NCI-H1417 (cell line): ENCODE results near the gene PFKL.
"Not testable (repeated sequence)": the region's sequence is repeated elsewhere in the genome, so short reads cannot be mapped to it uniquely, and the experiment has no call there.

ENCODE experiments used
- DNase-seq, 3 experiments: peaks; one replicate each; lab custom pipeline; 2025; lab: John Stamatoyannopoulos, UW

The PFKL gene

DNA sequence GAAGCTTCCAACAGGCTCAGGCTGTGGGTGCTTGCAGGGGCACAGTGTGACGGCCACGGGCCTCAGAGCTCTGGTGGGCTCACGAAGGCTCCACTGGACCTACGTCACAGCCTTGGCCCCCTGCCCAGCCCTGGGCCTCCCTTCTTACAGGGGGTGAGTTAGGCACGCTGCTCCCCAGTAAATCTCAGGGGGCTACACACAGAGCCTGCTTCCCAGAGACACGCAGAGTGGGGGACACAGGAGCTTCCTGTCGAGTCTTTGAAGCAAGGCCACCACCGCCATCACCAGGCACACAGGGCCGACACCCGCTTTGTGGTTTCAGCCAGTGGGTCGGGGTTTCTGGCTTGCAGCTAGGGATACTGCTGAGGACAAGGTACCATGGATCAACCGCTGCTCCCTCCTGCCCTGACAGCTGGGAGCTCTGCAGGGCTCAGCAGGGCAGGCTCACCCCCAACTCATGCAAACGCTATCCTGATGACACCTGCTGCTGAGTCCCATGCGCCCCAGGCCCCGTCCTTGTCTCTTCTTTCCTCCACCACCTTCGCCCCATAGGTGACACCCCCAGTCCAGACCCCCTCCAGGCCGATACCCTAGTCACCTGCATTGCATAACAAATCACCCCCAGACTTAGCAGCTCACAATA, 44.8 kb downstream of the PFKL start:
- no peak for DNase-seq

DNA sequence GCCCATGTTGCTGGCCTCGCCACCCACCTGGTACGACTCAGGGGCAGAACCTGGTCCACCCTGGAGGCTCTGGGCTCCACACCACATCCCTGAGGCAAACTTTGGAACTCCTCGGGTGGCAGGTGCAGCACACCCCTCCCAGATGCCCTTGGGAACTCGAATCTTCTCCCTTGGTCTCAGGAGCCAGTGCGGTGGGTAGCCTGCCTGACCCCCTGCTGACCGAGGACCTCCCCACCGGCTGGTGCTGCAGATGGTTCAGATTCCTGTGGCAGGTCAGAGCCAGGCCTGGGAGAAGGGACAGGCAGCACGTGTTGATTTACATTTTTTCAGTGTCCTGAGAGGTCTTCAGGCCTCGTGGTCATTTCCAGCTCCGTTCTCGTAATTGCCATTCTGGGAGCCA, 45.6 kb downstream of the PFKL start:
- DNase-seq: no peak

DNA sequence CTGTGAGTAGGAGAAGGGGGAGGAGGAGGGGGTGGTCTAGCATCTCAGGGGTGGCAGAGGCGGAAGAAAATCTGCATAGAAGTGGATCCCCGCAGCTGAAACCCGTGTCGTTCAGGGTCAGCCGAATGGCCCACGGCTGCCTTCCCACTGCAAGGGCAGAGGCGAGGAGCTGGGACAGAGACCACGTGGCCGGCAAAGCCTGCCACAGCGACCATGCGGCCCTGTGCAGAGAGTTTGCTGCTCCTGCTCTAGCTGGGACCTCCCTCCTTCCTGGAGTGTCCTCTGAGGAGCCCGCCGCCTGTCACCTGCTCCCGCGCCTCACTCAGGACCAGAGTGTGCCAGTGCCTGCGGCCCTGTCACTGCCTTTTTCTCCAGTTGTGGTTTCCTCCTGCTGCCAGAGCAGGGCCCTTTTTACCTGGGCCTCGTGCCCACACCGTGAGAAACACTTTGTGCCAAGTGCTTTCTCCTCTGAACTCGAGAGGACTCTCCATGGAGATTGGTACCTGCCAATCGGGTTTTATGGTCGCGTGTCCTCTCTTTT, 48.1 kb downstream of the PFKL start:
- peak in 2 of 3 experiments; percentile 15 to 89 for DNase-seq

DNA sequence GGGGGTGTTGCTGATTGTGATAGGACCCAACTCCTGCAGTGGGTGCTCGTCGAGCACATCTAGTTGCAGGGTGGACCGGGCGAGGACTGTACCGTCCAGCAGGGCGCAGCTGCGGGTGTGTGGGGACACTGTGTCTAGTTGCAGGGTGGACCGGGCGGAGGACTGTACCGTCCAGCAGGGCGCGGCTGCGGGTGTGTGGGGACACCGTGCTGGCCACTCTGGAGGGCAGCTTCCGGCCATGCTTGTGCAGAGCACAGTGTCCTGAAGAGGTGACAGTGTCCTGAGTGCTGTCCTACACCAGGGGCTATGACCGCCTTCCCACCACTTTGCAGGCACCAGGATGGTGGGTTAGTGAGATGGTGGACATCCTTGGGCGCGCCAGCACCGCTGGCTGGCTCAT, 49.0 kb downstream of the PFKL start:
- DNase-seq: no peak

DNA sequence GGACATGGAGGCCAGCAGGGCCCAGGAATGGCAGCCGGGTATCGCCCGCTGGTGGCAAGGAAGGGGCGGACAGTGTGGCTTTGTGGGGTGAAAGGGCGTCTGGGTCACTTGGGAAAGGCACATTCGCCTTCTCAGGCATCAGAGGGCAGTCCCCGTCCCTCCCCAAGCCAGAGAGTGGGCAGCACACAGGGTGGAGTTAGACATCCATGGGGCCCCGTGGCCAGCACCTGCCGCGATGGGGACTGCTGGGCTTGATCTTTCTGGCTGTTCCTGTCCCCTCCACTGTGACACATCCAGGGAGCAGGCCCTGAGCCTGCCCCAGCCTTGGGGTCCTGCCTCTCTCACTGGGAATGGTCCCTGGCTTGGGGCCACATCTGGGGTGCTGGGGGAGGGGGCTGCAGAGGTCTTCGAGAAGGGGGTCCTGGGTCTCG, 49.6 kb downstream of the PFKL start:
- no peak for DNase-seq

DNA sequence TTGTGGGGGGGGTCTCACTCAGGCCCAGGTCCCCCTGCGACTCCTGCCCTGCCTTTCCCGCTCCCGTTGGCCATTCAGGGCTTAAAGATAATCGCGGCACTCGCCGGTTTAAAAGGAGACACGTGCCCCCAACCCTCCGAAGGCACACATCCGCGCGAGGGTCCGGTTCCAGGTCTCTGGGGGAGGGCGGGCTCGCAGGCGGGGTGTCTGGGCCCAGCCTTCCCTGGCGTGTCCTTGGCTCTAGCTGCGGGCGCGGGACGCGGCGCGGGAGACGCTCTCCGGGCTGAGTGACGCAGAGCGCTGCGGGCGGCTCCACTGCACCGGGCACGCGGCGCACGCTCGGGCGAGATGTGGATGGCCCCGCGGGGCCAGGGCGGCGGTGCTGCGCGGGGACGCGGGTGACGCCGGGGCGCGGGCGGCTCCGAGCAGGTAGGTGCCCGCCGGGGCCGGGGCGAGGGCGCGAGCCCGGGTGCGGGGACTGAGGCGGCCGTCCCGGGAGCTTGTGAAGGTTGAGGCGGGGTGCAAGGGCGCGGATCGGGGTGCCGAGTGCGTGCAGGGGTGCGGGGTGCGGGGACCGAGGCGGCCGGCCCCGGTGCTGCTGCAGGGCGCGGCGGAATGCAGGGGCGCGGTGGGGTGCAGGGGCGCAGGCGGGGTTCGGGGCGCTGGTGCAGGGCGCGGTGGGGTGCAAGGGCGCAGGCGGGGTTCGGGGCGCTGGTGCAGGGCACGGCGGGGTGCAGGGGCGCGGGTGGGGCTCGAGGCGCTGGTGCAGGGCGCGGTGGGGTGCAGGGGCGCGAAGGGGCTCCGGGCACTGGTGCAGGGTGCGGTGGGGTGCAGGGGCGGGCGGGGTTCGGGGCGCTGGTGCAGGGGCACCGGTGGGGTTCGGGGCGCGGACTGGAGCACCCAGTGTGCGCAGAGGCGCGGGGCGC, 50.3 kb downstream of the PFKL start:
- no peak for DNase-seq

DNA sequence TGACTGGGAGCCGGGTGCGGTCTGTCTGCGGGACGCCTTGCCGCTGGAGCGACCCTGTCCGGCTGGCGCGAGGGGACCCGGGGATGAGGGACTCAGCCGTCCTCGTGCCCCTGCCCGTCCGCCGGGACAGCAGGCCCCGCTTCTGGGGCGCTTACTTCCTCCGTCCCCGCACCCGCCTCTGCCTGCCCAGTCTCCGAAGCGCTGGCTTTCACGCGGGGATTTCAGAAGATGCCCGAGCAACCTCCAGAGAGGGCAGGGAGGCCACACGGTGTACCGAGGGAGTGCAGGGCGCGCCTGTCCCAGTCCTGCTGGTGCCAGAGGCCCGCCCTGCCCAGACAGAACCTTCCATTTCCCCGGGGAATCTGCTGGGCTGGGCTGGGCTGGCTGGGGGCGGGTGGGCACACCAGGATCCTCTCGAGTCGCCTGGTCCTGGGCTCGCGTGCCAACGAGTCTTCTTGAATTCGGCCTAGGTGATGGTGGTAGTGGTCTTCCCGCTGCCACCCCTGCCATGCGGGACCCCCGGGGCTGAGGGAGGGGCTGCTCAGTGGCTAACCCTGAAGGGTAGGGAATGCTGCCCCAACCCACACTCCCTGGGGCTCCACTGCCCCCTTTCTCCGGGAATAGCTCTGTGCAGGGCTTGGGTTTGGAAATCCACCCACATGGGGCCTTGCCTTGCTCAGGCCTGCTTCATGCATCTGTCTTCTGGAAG, 51.1 kb downstream of the PFKL start:
- no peak for DNase-seq

DNA sequence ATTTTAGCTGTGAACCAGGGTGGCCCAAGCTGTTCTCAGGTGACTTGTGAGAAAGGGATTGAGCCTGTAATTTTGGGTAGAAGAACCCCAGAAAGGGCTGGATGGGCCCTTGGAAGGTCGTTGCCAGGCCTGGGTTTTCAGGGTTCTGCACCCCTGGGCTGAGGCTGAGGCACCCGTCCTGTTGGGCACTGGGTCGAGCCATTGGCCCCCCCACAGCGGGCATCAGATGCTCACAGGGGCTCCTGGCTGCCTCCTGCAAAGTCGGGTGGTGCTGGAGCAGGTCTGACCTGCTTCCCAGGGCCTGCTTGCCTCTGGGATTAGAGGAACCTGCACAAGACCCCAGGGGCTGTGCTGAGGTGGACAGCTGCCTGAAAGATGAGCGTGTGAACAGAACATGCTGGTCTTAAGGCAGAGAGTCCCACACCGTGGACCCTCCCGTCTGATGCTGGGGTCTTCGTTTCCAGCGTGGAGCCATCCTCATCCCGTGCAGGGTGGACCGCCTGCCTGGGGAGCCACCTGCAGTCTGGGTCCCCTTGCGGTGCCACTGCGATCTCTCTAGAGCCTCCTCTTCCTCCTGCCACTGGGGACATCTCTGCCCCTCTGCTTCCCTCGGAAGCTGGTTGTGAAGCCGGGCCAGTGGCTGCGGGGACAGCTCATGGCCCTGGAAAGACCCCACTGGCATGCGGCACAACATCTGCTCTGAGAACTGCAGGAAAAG, 51.8 kb downstream of the PFKL start:
- DNase-seq: no peak

DNA sequence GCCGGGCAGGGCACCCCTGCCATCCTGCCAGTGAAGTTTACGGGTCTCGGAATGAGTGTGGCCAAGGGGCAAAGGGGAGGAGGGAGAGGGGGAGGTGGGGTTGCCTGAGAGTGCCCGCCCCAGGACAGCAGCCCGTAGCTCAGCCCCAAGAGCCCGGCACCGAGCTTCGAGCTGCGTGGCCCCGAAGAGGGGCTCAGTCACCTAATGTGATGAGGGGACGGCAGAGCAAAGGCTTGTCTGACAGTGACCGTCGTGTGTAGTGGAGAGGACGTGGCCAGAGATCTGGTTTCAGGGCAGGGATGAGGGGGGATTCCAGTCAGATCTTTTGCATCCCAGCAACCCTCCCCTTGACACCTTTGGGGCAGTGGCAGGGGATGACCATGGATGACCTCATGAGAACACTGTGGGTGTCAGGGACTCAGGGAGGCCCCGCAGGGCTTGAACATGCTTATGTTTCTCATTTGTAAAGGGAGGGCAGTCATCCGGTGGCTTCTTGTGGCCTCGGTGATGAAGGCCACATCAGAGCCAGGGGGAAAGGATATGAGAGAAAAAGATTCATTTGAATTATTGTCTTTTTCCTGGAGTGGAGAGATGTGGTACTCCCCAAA, 52.5 kb downstream of the PFKL start:
- DNase-seq: no peak

DNA sequence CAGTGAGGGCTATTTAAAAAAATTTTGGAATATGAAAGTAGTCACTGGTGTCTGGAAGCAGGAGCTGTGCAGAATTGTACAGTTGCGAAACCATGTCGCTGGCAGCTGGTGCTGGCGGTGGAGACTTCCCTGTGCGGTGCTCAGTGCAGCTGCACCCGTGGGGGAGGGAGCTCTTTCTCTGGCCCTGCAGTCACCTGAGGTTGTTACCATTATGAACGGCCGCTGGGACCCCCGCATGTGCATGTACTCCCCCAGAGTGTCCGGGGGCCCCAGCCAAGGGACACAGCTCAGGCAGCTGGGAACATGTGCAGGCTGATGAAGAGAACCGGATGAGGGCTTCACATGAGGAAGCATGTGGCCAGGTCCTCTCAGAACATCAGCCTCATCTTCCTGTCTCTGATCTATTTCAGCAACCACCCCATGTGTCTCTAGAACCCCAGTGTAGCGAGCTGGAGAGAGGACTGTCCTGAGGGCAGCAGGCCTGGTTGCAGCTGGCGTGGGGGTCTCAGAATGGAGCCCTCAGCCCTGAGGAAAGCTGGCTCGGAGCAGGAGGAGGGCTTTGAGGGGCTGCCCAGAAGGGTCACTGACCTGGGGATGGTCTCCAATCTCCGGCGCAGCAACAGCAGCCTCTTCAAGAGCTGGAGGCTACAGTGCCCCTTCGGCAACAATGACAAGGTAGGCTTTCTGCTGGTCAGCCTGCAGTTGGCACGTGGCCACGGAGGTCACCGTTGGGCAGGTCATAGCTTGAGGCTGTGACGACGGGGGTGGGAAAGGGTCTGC, 53.5 kb downstream of the PFKL start, which contains the start of gene TRPM2:
TRPM2 (plus strand) TSS at position 431 of the 780 bp plus-strand sequence; CDS start at position 511, 80 bp downstream.
- no peak for DNase-seq

DNA sequence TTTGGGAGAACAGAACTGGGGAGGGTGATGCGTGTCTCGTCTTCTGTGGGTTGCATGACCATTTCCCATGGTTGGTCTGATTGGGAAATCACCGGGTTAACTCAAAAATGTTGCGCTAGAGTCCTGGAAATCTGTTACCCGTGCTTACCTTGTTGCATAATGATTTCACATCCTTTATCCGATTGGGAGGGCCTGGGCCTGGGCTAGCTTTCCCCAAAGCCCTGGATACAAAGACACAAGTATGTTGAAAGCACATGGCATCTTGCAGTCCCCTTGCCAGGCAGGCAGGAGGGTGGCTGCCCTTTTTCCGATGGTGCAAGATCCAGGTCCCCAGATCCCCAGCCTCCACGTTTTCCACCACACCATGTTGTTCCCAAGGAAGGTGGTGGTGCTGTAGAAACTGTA, 54.1 kb downstream of the PFKL start:
- DNase-seq: no peak

DNA sequence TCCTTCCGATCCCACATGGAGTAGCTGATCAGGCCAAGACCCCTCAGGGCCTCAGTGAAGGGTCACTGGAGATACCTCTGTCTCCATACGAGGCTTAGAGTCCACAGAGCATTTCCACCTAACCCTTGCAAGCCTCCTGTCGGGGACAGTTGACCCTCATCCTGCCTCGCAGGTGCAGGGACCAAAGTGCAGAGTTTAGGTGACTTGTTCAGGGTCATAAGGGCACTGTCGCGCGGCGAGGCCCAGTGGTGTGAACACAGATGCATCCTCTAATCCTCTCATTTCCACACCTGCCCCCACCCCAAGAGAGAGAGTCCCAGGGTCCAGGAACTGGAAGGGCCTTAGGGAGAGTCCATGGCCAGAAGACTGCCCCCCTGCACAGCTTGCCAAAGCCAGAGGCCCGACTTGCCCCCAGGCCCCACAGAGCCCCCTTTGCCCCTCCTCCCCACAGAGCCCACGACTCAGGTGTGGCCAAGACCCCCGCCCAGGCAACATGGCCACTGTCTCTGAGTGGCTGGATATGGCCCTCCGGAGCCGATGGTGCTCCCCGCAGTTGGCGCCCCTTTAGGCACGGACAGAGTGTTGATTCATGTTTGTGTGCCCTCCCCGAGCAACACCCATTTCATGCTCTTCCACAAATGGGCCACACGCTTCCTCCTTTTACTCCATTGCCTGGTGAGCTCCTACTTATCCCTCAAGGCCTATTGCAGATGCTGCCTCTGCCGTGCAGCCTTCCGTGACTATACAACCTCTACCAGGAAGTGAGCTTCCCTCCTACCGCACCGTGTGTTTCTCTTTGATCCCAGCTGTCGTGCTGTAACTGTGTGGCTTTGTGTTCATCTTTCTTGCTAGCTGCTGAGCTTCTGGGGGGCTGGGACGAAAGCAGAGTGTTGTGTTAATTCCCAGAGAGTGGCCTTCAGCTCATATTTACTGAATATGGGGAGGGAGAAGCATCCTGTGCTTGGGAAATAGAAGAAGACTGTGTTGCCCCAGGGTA, 55.2 kb downstream of the PFKL start:
- DNase-seq: no peak

DNA sequence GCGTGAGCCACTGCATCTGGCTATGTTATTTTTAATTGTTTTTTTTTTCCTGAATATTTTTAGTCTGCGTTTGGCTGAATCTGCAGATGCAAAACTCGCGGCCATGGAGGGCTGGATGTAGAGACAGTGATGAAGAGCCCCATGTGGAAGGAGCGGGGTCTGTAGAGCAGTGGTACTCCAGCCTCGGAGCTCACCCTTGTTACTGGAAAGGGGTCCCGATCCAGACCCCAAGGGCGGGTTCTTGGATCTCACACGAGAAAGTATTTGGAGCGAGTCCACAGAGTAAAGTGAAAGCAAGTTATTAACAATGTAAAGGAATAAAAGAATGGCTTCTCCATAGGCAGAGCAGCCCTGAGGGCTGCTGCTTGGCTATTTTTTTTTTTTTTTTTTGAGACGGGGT, 56.3 kb downstream of the PFKL start:
- DNase-seq: no peak

DNA sequence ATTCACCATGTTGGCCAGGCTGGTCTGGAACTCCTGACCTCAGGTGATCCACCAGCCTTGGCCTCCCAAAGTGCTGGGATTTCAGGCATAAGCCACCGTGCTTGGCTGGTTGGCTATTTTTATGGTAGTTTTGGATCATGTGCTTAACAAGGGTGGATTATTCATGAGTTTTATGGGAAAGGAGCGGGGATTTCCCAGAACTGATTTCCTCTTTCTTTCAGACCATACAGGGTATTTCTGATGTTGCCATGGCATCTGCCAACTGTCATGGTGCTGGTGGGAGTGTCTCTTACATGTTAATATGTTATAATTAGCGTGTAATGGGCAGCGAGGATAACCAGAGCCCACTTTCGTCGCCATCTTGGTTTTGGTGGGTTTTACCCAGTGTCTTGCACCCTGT, 56.8 kb downstream of the PFKL start:
- no peak for DNase-seq

DNA sequence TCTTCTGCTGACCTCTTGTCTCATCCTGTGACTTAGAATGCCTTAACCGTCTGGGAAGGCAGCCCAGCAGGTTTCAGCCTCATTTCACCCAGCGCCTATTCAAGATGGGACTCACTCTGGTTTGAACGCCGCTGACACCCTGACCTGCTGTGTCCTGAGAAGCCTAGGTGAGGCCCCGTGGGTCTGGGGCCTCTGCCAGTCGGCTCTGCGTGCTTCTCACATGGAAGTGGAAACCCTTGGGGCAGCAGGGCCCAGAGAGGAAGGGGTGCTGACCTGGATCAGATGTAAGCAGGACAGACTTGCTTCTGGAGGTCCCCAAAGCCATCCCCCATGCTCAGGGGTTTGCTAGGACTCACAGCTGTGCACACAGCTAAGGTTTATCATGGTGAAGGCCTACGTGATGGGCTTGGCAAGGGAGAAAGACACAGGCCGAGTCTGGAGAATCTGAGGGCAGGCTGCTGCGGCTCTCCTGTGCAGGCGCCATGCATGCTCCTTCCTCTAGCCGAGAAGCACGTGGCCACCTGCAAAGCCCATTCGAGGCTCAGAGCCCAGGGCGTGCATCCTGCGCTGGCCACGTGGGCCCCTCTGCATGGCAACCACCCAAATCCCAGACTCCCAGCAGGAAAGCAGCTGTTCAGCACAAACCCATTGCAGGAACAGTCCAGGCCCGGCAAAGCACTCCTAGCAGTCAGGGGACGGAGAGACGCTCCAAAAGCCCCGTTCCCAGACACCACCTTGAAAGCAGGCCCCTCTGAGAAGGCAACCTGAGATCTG, 57.4 kb downstream of the PFKL start:
- DNase-seq: no peak

DNA sequence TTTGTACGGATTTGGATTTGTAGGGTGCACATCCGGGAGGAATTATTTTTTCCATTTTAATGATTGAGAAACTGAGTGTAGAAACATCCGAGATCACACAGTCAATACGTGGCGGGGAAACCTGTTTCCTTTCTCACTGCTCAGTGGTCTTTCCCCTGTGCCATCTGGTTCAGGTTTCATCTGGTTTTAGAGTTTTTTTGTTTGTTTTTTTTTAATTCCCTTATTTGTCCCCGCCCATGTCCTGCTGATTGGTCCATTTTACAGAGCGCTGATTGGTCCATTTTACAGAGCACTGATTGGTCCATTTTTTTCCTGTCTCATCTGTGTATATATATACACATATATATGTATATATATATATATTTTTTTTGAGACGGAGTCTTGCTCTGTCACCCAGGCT, 59.5 kb downstream of the PFKL start:
- no peak for DNase-seq

DNA sequence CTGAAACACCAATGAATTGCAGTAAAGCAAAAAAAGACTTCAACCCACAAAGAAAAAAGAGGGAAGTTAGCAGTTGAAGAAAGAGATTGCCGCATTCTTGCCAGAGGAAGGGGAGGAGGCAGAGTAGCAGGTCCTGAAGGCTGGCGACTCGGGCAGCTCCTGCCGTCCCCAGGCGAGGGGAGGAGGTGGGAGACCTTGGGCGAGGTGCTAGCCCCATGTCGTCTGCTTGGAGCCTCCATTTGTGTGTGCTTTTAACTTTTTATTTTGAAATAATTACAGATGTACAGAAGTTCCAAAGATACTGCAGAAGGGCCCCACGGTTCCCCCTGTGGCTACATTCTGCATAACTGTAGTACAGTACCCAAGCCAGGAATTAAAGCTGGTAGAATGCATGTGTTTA, 60.3 kb downstream of the PFKL start:
- no peak for DNase-seq

DNA sequence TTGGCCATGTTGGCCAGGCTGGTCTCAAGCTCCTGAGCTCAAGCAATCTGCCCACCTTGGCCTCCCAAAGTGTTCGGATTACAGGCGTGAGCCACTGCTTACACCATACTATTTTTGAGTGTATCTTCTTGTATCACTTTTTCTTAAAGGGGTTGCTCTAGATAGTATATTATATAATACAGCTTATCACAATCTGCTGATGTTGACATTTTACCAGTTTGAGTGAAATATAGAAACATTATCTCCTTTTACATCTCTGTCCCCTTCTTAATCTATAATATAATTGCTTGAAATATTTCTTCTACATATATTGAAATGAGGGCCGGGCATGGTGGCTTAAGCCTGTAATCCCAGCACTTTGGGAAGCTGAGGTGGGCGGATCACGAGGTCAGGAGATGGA, 62.0 kb downstream of the PFKL start:
- not testable (repeated sequence) for DNase-seq
